ENCODE data around the gene DPP6. TPM values are rescaled to one million over a fixed set of nuclear protein-coding genes. Genes with fewer than 3 reads are reported as not detected.

DPP6 gene
- total RNA-seq, 1 donor from 2014 or later: 0.39 TPM

DNA sequence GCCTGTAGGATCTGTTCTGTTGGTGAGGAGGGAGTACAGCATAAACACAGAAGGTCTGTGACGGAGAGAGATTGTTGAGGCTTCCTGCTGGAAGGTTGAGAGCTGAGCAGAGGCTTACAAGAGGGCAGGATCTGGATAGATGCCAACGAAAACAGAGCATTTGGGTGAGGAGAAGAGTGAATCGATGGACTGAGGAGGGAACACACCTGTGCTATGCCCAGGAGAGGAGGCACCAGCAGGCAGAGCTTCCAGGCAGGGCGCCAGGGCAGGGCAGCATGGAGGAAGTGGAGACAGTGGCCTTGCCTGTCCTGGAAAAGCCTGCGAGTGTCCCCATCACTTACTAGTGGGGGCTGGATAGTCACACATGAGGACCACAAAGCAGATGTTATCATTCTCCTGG is 667.8 kb downstream of the DPP6 start:
- Histone ChIP-seq H3K27me3 (no peaks in the 10 kb centered on the region), H4K20me1 (ENCODE audit: low read depth) (no peaks in the 10 kb centered on the region), H3K4me3 (no peak overlapping the region), H3F3A (ENCODE audit: low read depth) (no peaks in the 10 kb centered on the region), H3K4me1 (no peaks in the 10 kb centered on the region), H3K9me3 (ENCODE audit: low read depth) (peaks cover under 1% of the 10 kb centered on the region), H2AFZ (replicated peaks) (no peak overlapping the region), H3K9ac (no peak overlapping the region), H3K27ac (no peak overlapping the region), H3K4me2 (no peak overlapping the region), H3K79me2 (ENCODE audit: low read depth) (no peaks in the 10 kb centered on the region), H3K36me3 (no peaks in the 10 kb centered on the region)
- no peaks in the 10 kb centered on the region for H3K4me1 Mint-ChIP-seq
- H3K4me3 Mint-ChIP-seq: no peak overlapping the region
- no peaks in the 10 kb centered on the region for H3K36me3 Mint-ChIP-seq
- peaks cover 11% of the 10 kb centered on the region for H3K27me3 Mint-ChIP-seq (ENCODE audit: insufficient read depth, low read depth)
- peaks cover 5% of the 10 kb centered on the region for H3K9me3 Mint-ChIP-seq
- DNase-seq (ENCODE audit: low spot score): no peak
- no peak overlapping the region for H3K27ac Mint-ChIP-seq
- TF ChIP-seq EZH2phosphoT487 (IDR thresholded peaks at IDR 0.05) (no peak), CTCF (IDR thresholded peaks at IDR 0.05) (no peak), EZH2 (IDR thresholded peaks at IDR 0.05) (no peak)

DNA sequence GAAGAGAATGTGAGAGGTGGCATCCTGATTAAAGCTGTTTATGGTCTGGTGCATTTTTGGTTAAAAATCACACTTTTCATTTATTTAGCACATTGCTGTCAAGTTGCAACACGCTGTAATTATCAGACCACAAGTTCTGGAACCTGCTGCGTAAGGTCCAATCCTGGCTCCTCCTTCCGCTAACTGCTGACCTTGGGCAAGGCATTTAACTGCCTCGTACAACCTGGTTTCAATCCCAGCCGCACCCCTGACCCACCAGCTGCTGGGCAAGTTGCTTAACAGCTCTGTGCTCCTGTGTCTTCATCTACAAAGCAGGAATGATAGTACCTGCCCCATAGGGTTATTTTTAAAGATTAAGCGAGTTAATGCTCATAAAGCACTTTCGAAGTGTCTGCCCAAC is 668.9 kb downstream of the DPP6 start:
- Histone ChIP-seq H2AFZ (replicated peaks) (no peak overlapping the region), H3K4me1 (no peaks in the 10 kb centered on the region), H3F3A (ENCODE audit: low read depth) (no peaks in the 10 kb centered on the region), H3K4me2 (no peak overlapping the region), H3K36me3 (no peaks in the 10 kb centered on the region), H3K9ac (no peak overlapping the region), H3K4me3 (no peak overlapping the region), H3K27me3 (no peaks in the 10 kb centered on the region), H3K9me3 (ENCODE audit: low read depth) (peaks cover 3% of the 10 kb centered on the region), H3K79me2 (ENCODE audit: low read depth) (no peaks in the 10 kb centered on the region), H3K27ac (no peak overlapping the region), H4K20me1 (ENCODE audit: low read depth) (no peaks in the 10 kb centered on the region)
- no peak overlapping the region for H3K27ac Mint-ChIP-seq
- no peak overlapping the region for H3K4me3 Mint-ChIP-seq
- peaks cover 12% of the 10 kb centered on the region for H3K9me3 Mint-ChIP-seq
- peaks cover 11% of the 10 kb centered on the region for H3K27me3 Mint-ChIP-seq (ENCODE audit: insufficient read depth, low read depth)
- H3K4me1 Mint-ChIP-seq: no peaks in the 10 kb centered on the region
- TF ChIP-seq EZH2 (IDR thresholded peaks at IDR 0.05) (no peak), CTCF (IDR thresholded peaks at IDR 0.05) (no peak), EZH2phosphoT487 (IDR thresholded peaks at IDR 0.05) (no peak)
- no peaks in the 10 kb centered on the region for H3K36me3 Mint-ChIP-seq
- DNase-seq (ENCODE audit: low spot score): no peak

DNA sequence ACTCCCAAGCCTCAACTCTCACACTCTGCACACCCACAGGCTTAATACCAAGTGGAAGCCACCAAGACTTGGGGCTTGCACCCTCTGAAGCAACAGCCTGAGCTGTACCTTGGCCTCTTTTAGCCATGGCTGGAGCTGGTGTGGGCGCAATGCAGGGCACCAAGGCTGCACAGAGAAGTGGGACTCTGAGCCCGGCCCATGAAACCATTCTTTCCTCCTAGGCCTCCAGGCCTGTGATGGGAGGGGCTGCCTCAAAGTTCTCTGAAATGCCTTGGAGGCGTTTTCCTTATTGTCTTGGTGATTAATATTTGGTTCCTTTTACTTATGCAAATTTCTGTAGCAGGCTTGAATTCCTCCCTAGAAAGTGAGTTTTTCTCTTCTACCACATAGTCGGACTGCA is 674.2 kb downstream of the DPP6 start:
- Mint-ChIP-seq H3K36me3 (no peaks in the 10 kb centered on the region), H3K27ac (no peak overlapping the region), H3K9me3 (peaks cover 19% of the 10 kb centered on the region), H3K4me1 (no peaks in the 10 kb centered on the region), H3K4me3 (no peak overlapping the region), H3K27me3 (ENCODE audit: insufficient read depth, low read depth) (peaks cover 5% of the 10 kb centered on the region)
- Histone ChIP-seq H3F3A (ENCODE audit: low read depth) (no peaks in the 10 kb centered on the region), H4K20me1 (ENCODE audit: low read depth) (no peaks in the 10 kb centered on the region), H3K9me3 (ENCODE audit: low read depth) (peaks cover 7% of the 10 kb centered on the region), H3K27me3 (no peaks in the 10 kb centered on the region), H3K4me2 (no peak overlapping the region), H3K9ac (no peak overlapping the region), H3K27ac (no peak overlapping the region), H3K4me3 (no peak overlapping the region), H2AFZ (replicated peaks) (no peak overlapping the region), H3K4me1 (no peaks in the 10 kb centered on the region), H3K36me3 (no peaks in the 10 kb centered on the region), H3K79me2 (ENCODE audit: low read depth) (no peaks in the 10 kb centered on the region)
- no peak for DNase-seq (ENCODE audit: low spot score)
- TF ChIP-seq CTCF (IDR thresholded peaks at IDR 0.05) (no peak), EZH2phosphoT487 (IDR thresholded peaks at IDR 0.05) (no peak)

GRCh38 chr7:154729056-154729455 is 676.9 kb downstream of the DPP6 start:
- no peak for DNase-seq (ENCODE audit: low spot score)
- Mint-ChIP-seq H3K4me3 (no peak overlapping the region), H3K27ac (no peak overlapping the region), H3K4me1 (peaks cover 4% of the 10 kb centered on the region), H3K27me3 (ENCODE audit: insufficient read depth, low read depth) (peaks cover 3% of the 10 kb centered on the region), H3K9me3 (peaks cover 23% of the 10 kb centered on the region), H3K36me3 (no peaks in the 10 kb centered on the region)
- Histone ChIP-seq H4K20me1 (ENCODE audit: low read depth) (no peaks in the 10 kb centered on the region), H3K9me3 (ENCODE audit: low read depth) (peaks cover 7% of the 10 kb centered on the region), H3K4me1 (no peaks in the 10 kb centered on the region), H3K9ac (no peak overlapping the region), H3K27me3 (no peaks in the 10 kb centered on the region), H3K79me2 (ENCODE audit: low read depth) (no peaks in the 10 kb centered on the region), H3K4me3 (no peak overlapping the region), H3K4me2 (no peak overlapping the region), H3K27ac (no peak overlapping the region), H2AFZ (replicated peaks) (no peak overlapping the region), H3K36me3 (no peaks in the 10 kb centered on the region), H3F3A (ENCODE audit: low read depth) (no peaks in the 10 kb centered on the region)
- TF ChIP-seq CTCF (IDR thresholded peaks at IDR 0.05) (no peak), EZH2phosphoT487 (IDR thresholded peaks at IDR 0.05) (no peak), EZH2 (IDR thresholded peaks at IDR 0.05) (no peak)

Data from neural progenitor cell (in vitro differentiated cells).